Endothelial cell of umbilical vein (primary cell): ENCODE measurements around the gene ATP5PB.

Experiments
- CTCF ChIP-seq, 2 donors: IDR thresholded peaks; 1 replicate in 1 of 2; 2 replicates in 1 of 2; pipeline ENCODE4 v1.5.1; 2011; ENCODE audit warnings: low read length in 2 of 2, mild to moderate bottlenecking in 2 of 2, moderate library complexity in 2 of 2, control low read depth in 1 of 2, inconsistent platforms in 1 of 2, low read depth in 1 of 2; ENCODE audit not compliant: insufficient read depth in 1 of 2; ENCODE audit errors: extremely low read depth in 1 of 2
- EZH2 ChIP-seq: IDR thresholded peaks from 2 replicates; pipeline ENCODE4 v1.6.1; 2012; ENCODE audit warnings: borderline replicate concordance, low read depth, mild to moderate bottlenecking, moderate library complexity, low read length, inconsistent platforms; ENCODE audit not compliant: severe bottlenecking
- FOS ChIP-seq: IDR thresholded peaks from 2 replicates; pipeline ENCODE4 v1.6.1; 2011; ENCODE audit warnings: mild to moderate bottlenecking, low read length, moderate library complexity, borderline replicate concordance; ENCODE audit not compliant: insufficient read depth
- GATA2 ChIP-seq: IDR thresholded peaks from 2 replicates; pipeline ENCODE4 v1.7.0; 2011; ENCODE audit warnings: low read depth, mild to moderate bottlenecking, moderate library complexity, mixed read lengths, low read length; ENCODE audit not compliant: insufficient read length, insufficient read depth
- JUN ChIP-seq: IDR thresholded peaks from 2 replicates; pipeline ENCODE4 v1.6.1; 2011; ENCODE audit warnings: borderline replicate concordance, low read depth; ENCODE audit not compliant: insufficient read length, insufficient read depth
- MAX ChIP-seq: IDR thresholded peaks from 2 replicates; pipeline ENCODE4 v1.6.1; 2011; ENCODE audit not compliant: insufficient read depth, insufficient read length
- MYC ChIP-seq: IDR thresholded peaks from one replicate; pipeline ENCODE4 v1.6.1; 2011; ENCODE audit warnings: mild to moderate bottlenecking, low read depth, low read length
- POLR2A ChIP-seq: IDR thresholded peaks from 2 replicates; pipeline ENCODE4 v1.6.1; 2012; ENCODE audit warnings: low read depth, mild to moderate bottlenecking, control low read depth, low read length
- POLR2AphosphoS5 ChIP-seq: IDR thresholded peaks from 2 replicates; pipeline ENCODE4 v1.6.1; 2012; ENCODE audit warnings: low read depth, mild to moderate bottlenecking, control low read depth, low read length, moderate library complexity; ENCODE audit not compliant: insufficient read depth

- TF ChIP-seq CTCF (IDR thresholded peaks at IDR 0.05; ENCODE audit: extremely low read depth in 1 of 2, insufficient read depth in 1 of 2, low read depth in 1 of 2, low read length in 2 of 2), result no peak
- no peak for TF ChIP-seq JUN
- no peak for TF ChIP-seq POLR2A
- no peak for TF ChIP-seq MYC
- no peak for TF ChIP-seq EZH2
- TF ChIP-seq MAX, result no peak
- no peak for TF ChIP-seq POLR2AphosphoS5
- TF ChIP-seq FOS, result no peak
- no peak for TF ChIP-seq GATA2
Observed at GRCh38 chr1:111489604-111490003, 40.3 kb downstream of the ATP5PB start.
